Skeletal muscle cell (primary cell): ENCODE measurements around the gene CACNA2D3.

Source experiments
- DNase-seq: peaks from one replicate; pipeline ENCODE4 v3.0.0-alpha.2; 2010; ENCODE audit warnings: low read depth
- H3K4me3 ChIP-seq: 2 replicates; pipeline ENCODE4 v1.5.1; 2011; ENCODE audit warnings: low read depth, mild to moderate bottlenecking, control low read depth, low read length, moderate library complexity

CACNA2D3 gene

GRCh38 chr3:54827056-54827687 lies 704.8 kb downstream of the CACNA2D3 start:
- no peak overlapping the region for H3K4me3 ChIP-seq
- DNase-seq, result no peak

DNA sequence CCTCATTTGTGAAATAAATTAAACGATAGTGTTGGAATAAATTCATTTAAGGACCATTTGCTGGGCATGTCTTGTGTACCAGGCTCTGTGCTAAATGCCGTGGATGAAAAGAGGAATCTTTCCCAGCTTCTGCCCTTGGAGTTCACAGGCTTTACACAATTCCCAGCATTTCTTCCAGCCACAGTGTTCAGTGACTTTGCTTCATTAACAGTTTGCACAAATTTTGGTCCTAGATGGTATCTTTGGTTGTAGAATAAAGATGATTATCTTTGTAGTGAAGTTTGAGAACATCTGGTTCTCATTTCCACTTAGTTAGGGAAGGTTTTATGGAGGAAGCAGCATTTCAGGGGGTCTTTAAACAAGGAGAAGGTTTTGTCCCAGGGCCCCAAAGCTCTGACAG lies 705.4 kb downstream of the CACNA2D3 start:
- no peak overlapping the region for H3K4me3 ChIP-seq
- DNase-seq, result no peak

DNA sequence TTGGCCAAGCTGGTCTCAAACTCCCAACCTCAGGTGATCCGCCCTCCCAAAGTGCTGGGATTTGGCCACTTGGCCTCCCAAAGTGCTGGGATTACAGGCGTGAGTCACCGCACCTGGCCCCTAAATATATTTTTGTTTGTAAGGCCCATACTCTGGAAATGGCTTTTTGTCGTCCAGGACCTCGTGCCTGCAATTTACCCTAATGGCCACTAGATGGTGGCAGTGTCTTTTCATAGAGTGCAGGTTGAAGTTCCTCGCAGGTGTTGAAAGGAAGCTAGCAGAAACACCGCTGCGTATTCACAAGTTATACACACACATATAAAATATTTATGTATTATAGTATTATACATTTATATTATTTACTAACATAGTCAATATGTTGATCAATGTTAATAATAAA lies 708.3 kb downstream of the CACNA2D3 start:
- DNase-seq, result no peak
- H3K4me3 ChIP-seq, result no peak overlapping the region

DNA sequence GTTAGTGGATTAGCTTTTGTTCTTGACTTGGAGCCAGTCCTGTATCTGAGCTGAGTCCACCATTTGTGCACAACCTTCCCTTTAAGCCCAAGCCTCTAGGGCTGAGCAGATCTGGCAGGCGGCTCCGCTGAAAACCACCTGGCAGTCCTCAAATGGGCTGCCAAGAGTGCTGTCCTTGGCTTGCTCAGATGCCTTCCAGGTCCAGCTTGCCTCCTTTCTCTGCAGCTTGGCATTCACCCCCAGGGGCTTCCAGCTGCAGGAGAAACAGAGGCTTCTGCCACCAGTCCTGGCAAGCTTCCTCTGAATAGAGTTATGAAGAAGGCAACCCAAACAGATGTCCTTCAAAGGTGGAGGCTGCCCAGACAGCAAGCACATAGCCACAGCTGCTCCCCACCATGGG lies 708.8 kb downstream of the CACNA2D3 start:
- DNase-seq, result no peak
- no peak overlapping the region for H3K4me3 ChIP-seq

GRCh38 chr3:54832876-54833275 lies 710.5 kb downstream of the CACNA2D3 start:
- H3K4me3 ChIP-seq, result no peak overlapping the region
- DNase-seq, result no peak

GRCh38 chr3:54835701-54836100 lies 713.3 kb downstream of the CACNA2D3 start:
- H3K4me3 ChIP-seq, result no peak overlapping the region

DNA sequence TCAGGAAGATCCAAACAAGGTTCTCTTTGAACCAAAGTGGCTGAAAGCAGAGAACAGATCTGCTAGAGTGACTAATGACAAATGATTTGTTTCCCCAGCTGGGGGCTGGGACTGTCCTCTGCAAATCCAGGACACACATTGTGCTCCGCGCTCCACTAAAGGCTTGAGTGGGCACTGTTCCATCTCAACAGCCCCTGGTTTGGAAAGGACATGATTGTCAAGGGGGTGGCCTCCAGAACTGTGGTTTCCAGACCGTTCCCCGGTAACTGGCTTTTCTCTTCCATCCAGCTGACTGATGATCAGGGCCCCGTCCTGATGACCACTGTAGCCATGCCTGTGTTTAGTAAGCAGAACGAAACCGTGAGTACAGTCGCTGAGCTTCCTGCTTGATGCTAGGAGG lies 714.5 kb downstream of the CACNA2D3 start:
- DNase-seq, result no peak
- H3K4me3 ChIP-seq, result no peak overlapping the region

More at GRCh38 chr3:54835701-54836100, 713.3 kb downstream of the CACNA2D3 start:
- DNase-seq, result no peak

GRCh38 chr3:54837964-54838363 lies 715.6 kb downstream of the CACNA2D3 start:
- no peak for DNase-seq
- H3K4me3 ChIP-seq, result no peak overlapping the region

GRCh38 chr3:54841471-54841870 lies 719.1 kb downstream of the CACNA2D3 start:
- no peak overlapping the region for H3K4me3 ChIP-seq
- no peak for DNase-seq

DNA sequence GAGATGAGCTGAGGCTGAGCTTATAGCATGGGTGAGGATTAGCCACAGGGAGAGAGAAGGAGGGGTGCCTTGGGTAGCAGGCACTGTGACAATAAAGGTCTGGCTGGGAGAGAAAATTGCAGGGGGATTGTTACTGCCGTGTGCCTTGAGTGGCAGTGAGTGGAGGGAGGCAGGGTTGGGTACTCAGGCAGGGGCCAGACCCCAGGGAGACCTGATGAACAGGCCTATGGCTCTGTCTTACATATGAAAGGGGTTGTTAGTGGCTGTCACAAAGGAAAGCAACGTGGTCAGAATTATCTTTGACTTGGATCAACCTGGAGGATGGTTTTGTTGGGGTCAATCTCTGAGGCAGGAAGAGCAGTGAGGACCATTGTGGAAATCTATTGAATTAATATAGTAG lies 721.0 kb downstream of the CACNA2D3 start:
- H3K4me3 ChIP-seq, result no peak overlapping the region
- no peak for DNase-seq

GRCh38 chr3:54844211-54844610 lies 721.9 kb downstream of the CACNA2D3 start:
- DNase-seq, result no peak
- H3K4me3 ChIP-seq, result no peak overlapping the region

DNA sequence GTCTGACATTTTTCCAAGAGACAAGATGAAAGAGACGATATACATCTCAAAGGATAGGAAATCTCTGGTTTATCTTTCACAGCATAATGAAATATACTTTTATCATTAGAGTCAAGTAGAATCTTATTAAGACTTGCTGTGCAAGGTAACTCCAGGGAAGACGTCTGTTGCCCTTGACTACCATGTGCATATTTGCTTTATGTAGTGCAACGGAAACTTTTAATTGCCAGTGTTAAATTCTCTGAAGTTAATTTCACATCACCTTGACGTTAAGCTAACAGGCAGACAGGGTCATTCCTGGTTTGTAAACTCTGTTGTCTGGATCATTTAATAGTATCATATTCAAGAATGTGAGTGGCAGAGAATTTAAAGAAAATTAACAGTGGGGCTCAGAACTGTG lies 722.7 kb downstream of the CACNA2D3 start:
- no peak overlapping the region for H3K4me3 ChIP-seq
- DNase-seq, result no peak

- no peak for DNase-seq
Measured at GRCh38 chr3:54845551-54845950, 723.2 kb downstream of the CACNA2D3 start.

GRCh38 chr3:54846119-54846518 lies 723.8 kb downstream of the CACNA2D3 start:
- no peak for DNase-seq
- no peak overlapping the region for H3K4me3 ChIP-seq

More at GRCh38 chr3:54845551-54845950, 723.2 kb downstream of the CACNA2D3 start:
- H3K4me3 ChIP-seq, result no peak overlapping the region

- DNase-seq, result no peak
- H3K4me3 ChIP-seq, result no peak overlapping the region
Measured at GRCh38 chr3:54847361-54847760, 725.0 kb downstream of the CACNA2D3 start.

DNA sequence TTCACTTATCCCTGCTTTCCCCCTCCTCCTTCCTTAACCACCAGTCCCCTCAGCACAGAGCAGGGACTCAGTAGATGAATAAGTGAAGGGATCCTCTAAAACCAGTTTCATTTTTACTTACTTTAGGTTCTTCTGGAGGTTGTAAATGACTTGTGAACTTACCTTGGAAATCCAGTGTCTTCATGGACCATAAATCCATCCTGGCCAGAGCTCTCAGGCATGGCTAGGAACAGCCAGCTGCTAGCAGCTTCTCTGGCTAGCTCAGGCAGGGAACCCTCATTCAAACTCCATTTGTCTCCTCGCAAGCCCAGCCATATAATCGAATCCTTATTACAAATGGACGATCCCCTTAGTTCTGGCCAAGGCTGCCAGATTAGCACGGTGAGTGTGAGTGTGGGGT lies 727.0 kb downstream of the CACNA2D3 start:
- no peak for DNase-seq
- no peak overlapping the region for H3K4me3 ChIP-seq

- DNase-seq, result no peak
Measured at GRCh38 chr3:54850484-54851018, 728.2 kb downstream of the CACNA2D3 start.

DNA sequence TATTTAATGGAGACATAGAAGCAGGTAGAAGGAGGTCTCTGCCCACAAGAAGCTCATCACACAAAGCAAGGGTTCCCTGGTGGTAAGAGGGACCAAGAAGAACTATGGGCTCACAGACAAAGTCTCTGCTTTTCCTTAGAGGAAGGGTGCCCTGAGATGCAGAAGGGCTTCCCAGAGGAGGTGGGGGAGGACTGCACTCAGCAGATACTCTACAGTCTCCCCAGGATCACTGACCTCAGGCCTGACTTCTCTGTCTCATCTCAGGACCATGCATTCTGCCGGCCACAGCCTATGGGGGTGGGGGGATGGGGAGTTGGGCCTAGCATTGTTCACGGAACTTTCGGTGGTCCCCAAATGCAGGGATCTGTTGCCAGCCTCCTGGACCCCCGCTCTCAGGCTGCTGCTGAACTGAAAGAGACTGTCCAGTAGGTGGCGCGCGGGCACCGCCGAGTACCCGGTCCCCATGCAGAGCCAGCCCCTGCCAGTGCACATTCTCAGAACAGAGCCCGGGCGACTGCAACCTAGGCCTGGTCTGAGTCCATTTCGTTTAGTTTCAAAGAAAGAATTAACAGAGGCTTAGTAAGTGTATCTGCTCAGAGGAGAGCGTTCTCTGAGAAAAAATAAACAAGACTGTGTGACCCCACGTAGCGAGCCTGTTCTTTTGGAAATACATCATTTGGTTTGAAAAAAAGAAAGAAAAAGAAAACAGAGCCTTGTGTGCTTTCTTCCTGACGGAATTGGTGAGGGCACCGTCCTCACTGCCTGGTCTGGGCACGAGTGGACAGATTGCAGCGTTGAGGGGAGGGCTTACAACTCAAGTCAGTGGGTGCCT lies 731.4 kb downstream of the CACNA2D3 start:
- H3K4me3 ChIP-seq, result no peak overlapping the region
- peak; percentile 24 for DNase-seq

More at GRCh38 chr3:54850484-54851018, 728.2 kb downstream of the CACNA2D3 start:
- no peak overlapping the region for H3K4me3 ChIP-seq

- DNase-seq, result no peak
Measured at GRCh38 chr3:54856271-54856670, 733.9 kb downstream of the CACNA2D3 start.

DNA sequence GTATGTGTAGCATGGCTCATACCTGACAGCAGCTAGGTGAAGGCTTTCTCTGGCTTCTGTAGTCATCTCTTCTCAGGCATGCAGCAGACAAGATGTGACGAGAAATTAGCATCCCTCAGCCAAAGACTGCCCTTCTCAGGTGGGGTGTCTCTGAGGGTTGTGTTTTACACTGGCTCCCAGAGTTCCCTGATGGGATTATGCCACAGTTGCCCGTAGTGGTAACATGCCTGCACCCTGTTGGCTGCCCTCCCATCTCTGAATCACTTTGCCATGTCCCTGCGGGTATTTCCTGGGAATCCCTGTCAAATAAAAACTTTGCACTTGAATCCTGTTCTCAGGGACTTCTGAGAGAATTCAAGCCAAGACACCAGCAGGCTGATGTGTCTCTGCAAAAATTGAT lies 735.0 kb downstream of the CACNA2D3 start:
- no peak for DNase-seq

More at GRCh38 chr3:54856271-54856670, 733.9 kb downstream of the CACNA2D3 start:
- H3K4me3 ChIP-seq, result no peak overlapping the region

More for the DNA sequence above, 735.0 kb downstream of the CACNA2D3 start:
- H3K4me3 ChIP-seq, result no peak overlapping the region
